Measurements from ENCODE around the gene MAPK1. TPM values are rescaled to one million over a fixed set of nuclear protein-coding genes. Genes with fewer than 3 reads are reported as not detected.

MAPK1 gene
- total RNA-seq, 1 experiment from 2014 or later: 90.3 TPM

- Mint-ChIP-seq H3K27me3 (ENCODE audit: low read depth) (no peaks in the 10 kb centered on the region; the same call in none of the 2 replicates), H3K4me1 (peaks cover 9 to 11% of the 10 kb centered on the region in 2 experiments), H3K27ac (no peak overlapping the region), H3K36me3 (ENCODE audit: insufficient read depth in 1 of 3, low read depth in 3 of 3) (peaks cover 0 to 7% (median 4%) of the 10 kb centered on the region in 3 experiments; a peak in 5 of 7 replicates), H3K4me3 (0 out of 5 replicates have a peak overlapping the region, but pooled peaks of 1 of the 2 experiments have one; percentile 22), H3K9me3 (no peaks in the 10 kb centered on the region)
- no peaks in the 10 kb centered on the region for H3K4me1 ChIP-seq (ENCODE audit: insufficient read depth, low read length)
- H3K9me3 ChIP-seq (ENCODE audit: control insufficient read depth, low read depth, low read length): no peaks in the 10 kb centered on the region
- no peak overlapping the region for H2AK5ac ChIP-seq (ENCODE audit: insufficient read length, low read length)
- no peak overlapping the region for H3K56ac ChIP-seq (ENCODE audit: insufficient read length, low read depth, low read length)
- H3K23ac ChIP-seq (ENCODE audit: insufficient read length, low read depth, low read length): no peak overlapping the region
- H4K8ac ChIP-seq (replicated peaks; ENCODE audit: insufficient read length, low read depth, low read length): no peak overlapping the region
- H3K79me2 ChIP-seq (ENCODE audit: insufficient read depth, low read length): no peaks in the 10 kb centered on the region
- H2BK120ac ChIP-seq (ENCODE audit: low read depth, low read length, poor library complexity, severe bottlenecking): no peak overlapping the region
- no peak overlapping the region for H2BK12ac ChIP-seq (ENCODE audit: insufficient read length, low read depth, low read length)
- DNase-seq: peak; percentile 89
- no peaks in the 10 kb centered on the region for H3K27me3 ChIP-seq (ENCODE audit: insufficient read depth, low read length)
- no peak overlapping the region for H3K18ac ChIP-seq (ENCODE audit: insufficient read length, low read depth, low read length)
- no peak overlapping the region for H3K4me2 ChIP-seq (ENCODE audit: insufficient read depth, insufficient read length, low read length)
- no peak overlapping the region for H3K4ac ChIP-seq (ENCODE audit: low read depth, low read length)
- H4K5ac ChIP-seq (ENCODE audit: insufficient read length, low read depth, low read length): no peak overlapping the region
- no peak overlapping the region for H3K9ac ChIP-seq (ENCODE audit: extremely low read depth, insufficient read length, low read length)
- H3K23me2 ChIP-seq (ENCODE audit: insufficient read length, low read depth, low read length, poor library complexity, severe bottlenecking): no peaks in the 10 kb centered on the region
- TF ChIP-seq CTCF (conservative IDR thresholded peaks at IDR 0.05): peak; percentile 70
- no peak overlapping the region for H2BK20ac ChIP-seq (ENCODE audit: low read depth, low read length, poor library complexity, severe bottlenecking)
- no peak overlapping the region for H3T11ph ChIP-seq (ENCODE audit: low read length)
- H3K79me1 ChIP-seq (ENCODE audit: insufficient read depth, low read depth, low read length, poor library complexity, severe bottlenecking): no peaks in the 10 kb centered on the region
- H2AFZ ChIP-seq (ENCODE audit: low read length): no peak overlapping the region
- H4K20me1 ChIP-seq (ENCODE audit: control insufficient read depth, insufficient read depth, insufficient read length): no peaks in the 10 kb centered on the region
- H2BK5ac ChIP-seq (ENCODE audit: insufficient read length, low read length): no peak overlapping the region
- no peak overlapping the region for H3K27ac ChIP-seq (ENCODE audit: insufficient read length, low read depth, low read length)
- no peak overlapping the region for H3K14ac ChIP-seq (ENCODE audit: insufficient read depth, low read length)
- no CpG with 5 or more reads among the region's 5 CpGs for WGBS (ENCODE audit: extremely low coverage, insufficient read length, low lambda C conversion rate)
- no peak overlapping the region for H2BK15ac ChIP-seq (ENCODE audit: low read depth, low read length)
- H4K91ac ChIP-seq (ENCODE audit: insufficient read length, low read depth, low read length): no peak overlapping the region
These were observed 140.8 kb downstream of the MAPK1 start for GRCh38 chr22:21726650-21727049.

All from H9 (cell line).